ENCODE results near the gene IVNS1ABP. TPM values are rescaled to one million over a fixed set of nuclear protein-coding genes. Genes with fewer than 3 reads are reported as not detected.
"Not testable (repeated sequence)": the region's sequence is repeated elsewhere in the genome, so short reads cannot be mapped to it uniquely, and the experiment has no call there.

Gene IVNS1ABP
- total RNA-seq: 52.2 TPM
- polyA plus RNA-seq (ENCODE audit: insufficient read depth in 1 of 8, insufficient read length in 8 of 8, low replicate concordance in 1 of 8): 10 to 100 TPM; 55.4 to 79.6 (median 61.4) TPM
- long read RNA-seq, donor 1, full-length matches to known transcripts: 2 of 7 reads
- long read RNA-seq, donor 1, partial matches to known transcripts: 5 of 7 reads
- long read RNA-seq, donor 1, other reads (novel, unspliced or antisense): 0 of 7 reads
- long read RNA-seq, donor 2, full-length matches to known transcripts: 4 of 4 reads
- long read RNA-seq, donor 2, partial matches to known transcripts: 0 of 4 reads
- long read RNA-seq, donor 2, other reads (novel, unspliced or antisense): 0 of 4 reads
- long read RNA-seq, donor 3, full-length matches to known transcripts: 7 of 7 reads
- long read RNA-seq, donor 3, partial matches to known transcripts: 0 of 7 reads
- long read RNA-seq, donor 3, other reads (novel, unspliced or antisense): 0 of 7 reads
- long read RNA-seq, donor 4, full-length matches to known transcripts: 1 of 21 reads
- long read RNA-seq, donor 4, partial matches to known transcripts: 20 of 21 reads
- long read RNA-seq, donor 4, other reads (novel, unspliced or antisense): 0 of 21 reads
- long read RNA-seq, donor 5, full-length matches to known transcripts: 15 of 50 reads
- long read RNA-seq, donor 5, partial matches to known transcripts: 35 of 50 reads
- long read RNA-seq, donor 5, other reads (novel, unspliced or antisense): 0 of 50 reads
- long read RNA-seq, donor 6, full-length matches to known transcripts: 11 of 47 reads
- long read RNA-seq, donor 6, partial matches to known transcripts: 36 of 47 reads
- long read RNA-seq, donor 6, other reads (novel, unspliced or antisense): 0 of 47 reads
- long read RNA-seq, donor 7, full-length matches to known transcripts: 10 of 43 reads
- long read RNA-seq, donor 7, partial matches to known transcripts: 33 of 43 reads
- long read RNA-seq, donor 7, other reads (novel, unspliced or antisense): 0 of 43 reads
- long read RNA-seq, donor 8, full-length matches to known transcripts: 8 of 33 reads
- long read RNA-seq, donor 8, partial matches to known transcripts: 25 of 33 reads
- long read RNA-seq, donor 8, other reads (novel, unspliced or antisense): 0 of 33 reads
- long read RNA-seq, donor 9, full-length matches to known transcripts: 6 of 24 reads
- long read RNA-seq, donor 9, partial matches to known transcripts: 18 of 24 reads
- long read RNA-seq, donor 9, other reads (novel, unspliced or antisense): 0 of 24 reads
- long read RNA-seq, donor 10, full-length matches to known transcripts: 12 of 48 reads
- long read RNA-seq, donor 10, partial matches to known transcripts: 36 of 48 reads
- long read RNA-seq, donor 10, other reads (novel, unspliced or antisense): 0 of 48 reads
- long read RNA-seq, donor 11, full-length matches to known transcripts: 10 of 26 reads
- long read RNA-seq, donor 11, partial matches to known transcripts: 16 of 26 reads
- long read RNA-seq, donor 11, other reads (novel, unspliced or antisense): 0 of 26 reads

DNA sequence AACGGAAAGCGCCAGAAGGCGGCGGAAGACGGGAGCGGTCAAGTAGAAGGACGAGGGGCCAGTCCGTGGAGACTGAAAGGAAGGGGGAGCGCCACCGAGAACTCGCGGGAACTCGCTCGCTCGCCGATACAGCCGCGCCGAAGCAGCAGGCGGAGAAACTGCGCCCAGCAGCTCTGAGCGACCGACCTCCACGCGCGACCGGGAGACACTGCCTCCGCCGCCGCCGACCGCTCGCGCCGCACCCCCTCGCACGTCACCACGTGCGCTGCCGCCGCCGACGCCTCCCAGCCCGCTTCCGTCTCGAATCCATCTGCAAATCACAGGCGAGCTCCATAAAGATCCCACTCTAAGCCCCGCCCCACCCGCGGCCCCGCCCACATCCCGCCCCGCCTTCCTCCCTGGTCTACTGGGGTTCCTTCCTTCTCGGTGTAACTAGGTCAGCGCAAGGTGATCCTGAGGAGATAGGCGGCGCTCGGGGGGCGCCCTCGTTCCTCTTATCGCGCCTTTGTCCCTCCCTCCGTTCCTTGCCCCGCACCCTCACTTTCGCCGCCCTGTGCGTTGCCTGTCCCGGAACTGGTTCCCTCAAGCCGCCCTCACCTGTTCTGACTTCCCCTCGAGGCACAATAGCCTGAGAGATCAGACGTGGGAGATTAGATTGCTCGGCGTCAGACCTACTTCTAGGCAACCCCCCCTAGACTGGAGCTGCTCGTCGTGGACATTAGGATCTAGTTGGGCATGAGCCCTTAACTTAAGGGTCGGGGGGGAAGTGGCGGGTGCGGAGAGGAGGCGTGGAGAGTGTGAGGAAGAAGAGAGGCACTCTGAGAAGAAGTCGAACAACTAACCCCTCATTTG lies at the start of gene IVNS1ABP:
IVNS1ABP (minus strand) TSS at position 210 of the 852 bp plus-strand sequence. CDS start 7,750 bp downstream, outside the sequence.
- Histone ChIP-seq H3K36me3 (ENCODE audit: control insufficient read depth, insufficient read depth, low read length) (no peaks in the 10 kb centered on the region), H3K4me1 (ENCODE audit: control insufficient read depth, insufficient read depth, low read length) (peaks cover 7% of the 10 kb centered on the region), H3K4me3 (ENCODE audit: low read length) (peak within 1 kb of the TSS; percentile 95), H3K27ac (ENCODE audit: low read length) (peak within 1 kb of the TSS; percentile 98), H3K9me3 (replicated peaks; ENCODE audit: control insufficient read depth, low read depth, low read length) (no peaks in the 10 kb centered on the region), H3K27me3 (ENCODE audit: control insufficient read depth, insufficient read depth, low read length) (no peaks in the 10 kb centered on the region)
- DNase-seq: peak; percentile 98
- WGBS (ENCODE audit: insufficient coverage): under 1% methylated on average over 70 of the region's 80 CpGs

GRCh38 chr1:185365951-185366350 lies 48.9 kb upstream of the IVNS1ABP start:
- WGBS (ENCODE audit: insufficient coverage): 57% methylated on average over 1 of the region's 3 CpGs
- DNase-seq: no peak
- no peak overlapping the region for H3K4me3 ChIP-seq (ENCODE audit: low read length)

DNA sequence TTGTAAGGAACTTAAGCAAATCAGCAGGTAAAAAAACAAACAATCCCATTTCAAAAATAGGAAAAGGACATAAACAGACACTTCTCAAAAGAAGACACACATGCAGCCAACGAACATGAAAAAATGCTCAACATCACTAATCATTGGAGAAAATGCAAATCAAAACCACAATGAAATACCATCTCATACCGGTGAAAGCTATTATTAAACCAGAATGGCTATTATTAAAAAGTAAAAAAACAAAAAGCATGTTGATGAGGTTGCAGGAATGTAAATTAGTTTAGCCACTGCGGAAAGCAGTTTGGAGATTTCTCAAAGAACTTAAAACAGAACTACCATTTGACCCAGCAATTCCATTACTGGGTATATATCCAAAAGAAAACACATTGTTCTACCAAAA lies 47.5 kb upstream of the IVNS1ABP start:
- H3K27me3 ChIP-seq (ENCODE audit: control insufficient read depth, insufficient read depth, low read length); H3K36me3 ChIP-seq (ENCODE audit: control insufficient read depth, insufficient read depth, low read length); DNase-seq; H3K9me3 ChIP-seq (replicated peaks; ENCODE audit: control insufficient read depth, low read depth, low read length); H3K27ac ChIP-seq (ENCODE audit: low read length); H3K4me1 ChIP-seq (ENCODE audit: control insufficient read depth, insufficient read depth, low read length); H3K4me3 ChIP-seq (ENCODE audit: low read length): not testable (repeated sequence)
- WGBS (ENCODE audit: insufficient coverage): no CpG with 5 or more reads among the region's 3 CpGs

More at GRCh38 chr1:185365951-185366350, 48.9 kb upstream of the IVNS1ABP start:
- H3K9me3 ChIP-seq (replicated peaks; ENCODE audit: control insufficient read depth, low read depth, low read length): no peaks in the 10 kb centered on the region
- no peak overlapping the region for H3K27ac ChIP-seq (ENCODE audit: low read length)
- no peaks in the 10 kb centered on the region for H3K36me3 ChIP-seq (ENCODE audit: control insufficient read depth, insufficient read depth, low read length)
- H3K4me1 ChIP-seq (ENCODE audit: control insufficient read depth, insufficient read depth, low read length): no peaks in the 10 kb centered on the region
- no peaks in the 10 kb centered on the region for H3K27me3 ChIP-seq (ENCODE audit: control insufficient read depth, insufficient read depth, low read length)

GRCh38 chr1:185363205-185363604 lies 46.2 kb upstream of the IVNS1ABP start:
- Histone ChIP-seq H3K4me3 (ENCODE audit: low read length) (no peak overlapping the region), H3K4me1 (ENCODE audit: control insufficient read depth, insufficient read depth, low read length) (no peaks in the 10 kb centered on the region), H3K27ac (ENCODE audit: low read length) (no peak overlapping the region), H3K27me3 (ENCODE audit: control insufficient read depth, insufficient read depth, low read length) (no peaks in the 10 kb centered on the region), H3K36me3 (ENCODE audit: control insufficient read depth, insufficient read depth, low read length) (no peaks in the 10 kb centered on the region), H3K9me3 (replicated peaks; ENCODE audit: control insufficient read depth, low read depth, low read length) (no peaks in the 10 kb centered on the region)
- DNase-seq: no peak

- H3K27me3 ChIP-seq (ENCODE audit: control insufficient read depth, insufficient read depth, low read length): no peaks in the 10 kb centered on the region
Measured at GRCh38 chr1:185360714-185361113, 43.7 kb upstream of the IVNS1ABP start.

GRCh38 chr1:185358957-185359356 lies 41.9 kb upstream of the IVNS1ABP start:
- H3K4me1 ChIP-seq (ENCODE audit: control insufficient read depth, insufficient read depth, low read length): no peaks in the 10 kb centered on the region
- H3K36me3 ChIP-seq (ENCODE audit: control insufficient read depth, insufficient read depth, low read length): no peaks in the 10 kb centered on the region
- no peak for DNase-seq
- H3K27ac ChIP-seq (ENCODE audit: low read length): no peak overlapping the region
- H3K4me3 ChIP-seq (ENCODE audit: low read length): no peak overlapping the region
- no peaks in the 10 kb centered on the region for H3K27me3 ChIP-seq (ENCODE audit: control insufficient read depth, insufficient read depth, low read length)
- 92% methylated on average over 1 of the region's 3 CpGs for WGBS (ENCODE audit: insufficient coverage)
- H3K9me3 ChIP-seq (replicated peaks; ENCODE audit: control insufficient read depth, low read depth, low read length): no peaks in the 10 kb centered on the region

More at GRCh38 chr1:185360714-185361113, 43.7 kb upstream of the IVNS1ABP start:
- Histone ChIP-seq H3K9me3 (replicated peaks; ENCODE audit: control insufficient read depth, low read depth, low read length) (no peaks in the 10 kb centered on the region), H3K36me3 (ENCODE audit: control insufficient read depth, insufficient read depth, low read length) (no peaks in the 10 kb centered on the region), H3K27ac (ENCODE audit: low read length) (no peak overlapping the region), H3K4me3 (ENCODE audit: low read length) (no peak overlapping the region), H3K4me1 (ENCODE audit: control insufficient read depth, insufficient read depth, low read length) (no peaks in the 10 kb centered on the region)
- DNase-seq: no peak
- WGBS (ENCODE audit: insufficient coverage): no CpG with 5 or more reads among the region's 1 CpG

- H3K27me3 ChIP-seq (ENCODE audit: control insufficient read depth, insufficient read depth, low read length): no peaks in the 10 kb centered on the region
- peaks cover 9% of the 10 kb centered on the region for H3K4me1 ChIP-seq (ENCODE audit: control insufficient read depth, insufficient read depth, low read length)
- no peaks in the 10 kb centered on the region for H3K9me3 ChIP-seq (replicated peaks; ENCODE audit: control insufficient read depth, low read depth, low read length)
- H3K36me3 ChIP-seq (ENCODE audit: control insufficient read depth, insufficient read depth, low read length): no peaks in the 10 kb centered on the region
- no CpG with 5 or more reads among the region's 2 CpGs for WGBS (ENCODE audit: insufficient coverage)
- no peak overlapping the region for H3K4me3 ChIP-seq (ENCODE audit: low read length)
- no peak for DNase-seq
- H3K27ac ChIP-seq (ENCODE audit: low read length): no peak overlapping the region
Measured at GRCh38 chr1:185355947-185356346, 38.9 kb upstream of the IVNS1ABP start.

DNA sequence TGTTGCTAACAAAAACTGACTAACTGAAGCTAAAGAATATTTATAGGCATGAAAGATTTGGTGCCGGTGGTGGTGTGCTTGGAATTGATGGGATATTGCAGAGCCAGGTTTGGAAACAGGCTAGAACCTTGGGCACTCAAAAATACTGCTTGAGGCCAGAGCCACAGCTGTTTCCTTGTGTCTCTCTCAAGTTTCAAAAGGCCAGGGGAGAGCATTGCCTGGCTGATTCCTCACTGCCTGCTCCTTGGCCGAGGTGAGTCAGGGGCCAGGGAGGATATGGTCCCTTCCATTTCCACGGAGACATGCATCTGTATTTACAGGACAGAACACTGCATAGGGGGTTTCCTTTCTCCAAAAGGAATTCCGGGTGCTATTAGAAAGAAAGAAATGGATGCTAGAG lies 36.1 kb upstream of the IVNS1ABP start:
- no peaks in the 10 kb centered on the region for H3K27me3 ChIP-seq (ENCODE audit: control insufficient read depth, insufficient read depth, low read length)
- no peaks in the 10 kb centered on the region for H3K9me3 ChIP-seq (replicated peaks; ENCODE audit: control insufficient read depth, low read depth, low read length)
- H3K36me3 ChIP-seq (ENCODE audit: control insufficient read depth, insufficient read depth, low read length): no peaks in the 10 kb centered on the region
- H3K4me3 ChIP-seq (ENCODE audit: low read length): no peak overlapping the region
- H3K27ac ChIP-seq (ENCODE audit: low read length): peak overlapping the region; percentile 17
- 30% methylated on average over 1 of the region's 4 CpGs for WGBS (ENCODE audit: insufficient coverage)
- DNase-seq: peak; percentile 58
- peaks cover 9% of the 10 kb centered on the region for H3K4me1 ChIP-seq (ENCODE audit: control insufficient read depth, insufficient read depth, low read length)

Data from muscle of leg (tissue), 16 donors.